ENCODE results near the gene GOSR1.
A peak's percentile ranks its signal among the peaks of the same experiment; 100 is the strongest.

GRCh38 chr17:30433514-30433913, 43.7 kb upstream of the GOSR1 start:
- TF ChIP-seq POLR2AphosphoS5 (IDR thresholded peaks at IDR 0.05; ENCODE audit: insufficient read depth, low read depth, low read length) (peak; percentile 53), CTCF (IDR thresholded peaks at IDR 0.05; ENCODE audit: extremely low read depth in 1 of 2, insufficient read depth in 1 of 2, low read depth in 1 of 2, low read length in 2 of 2) (no peak), EZH2 (IDR thresholded peaks at IDR 0.05; ENCODE audit: borderline replicate concordance, low read depth, low read length, severe bottlenecking) (no peak), MAX (IDR thresholded peaks at IDR 0.05; ENCODE audit: insufficient read depth, insufficient read length) (no peak), POLR2A (IDR thresholded peaks at IDR 0.05; ENCODE audit: low read depth, low read length) (no peak), MYC (IDR thresholded peaks at IDR 0.05; ENCODE audit: low read depth, low read length) (no peak)
